BE2C (cell line): ENCODE measurements around the gene TBCEL.

ENCODE experiments used
- DNase-seq: peaks from one replicate; pipeline ENCODE4 v3.0.0-alpha.2; 2020
- H3K27me3 ChIP-seq: fragments of 250-450 bp; sonication (Bioruptor Pico); 2 replicates; pipeline ENCODE4 v1.5.1; 2020; ENCODE audit warnings: mild to moderate bottlenecking
- H3K36me3 ChIP-seq: fragments of 250-450 bp; sonication (Bioruptor Pico); 2 replicates; pipeline ENCODE4 v1.5.1; 2020; ENCODE audit warnings: mild to moderate bottlenecking
- H3K4me1 ChIP-seq: fragments of 250-450 bp; sonication (Bioruptor Pico); 2 replicates; pipeline ENCODE4 v1.5.1; 2020
- H3K4me3 ChIP-seq: 2 replicates; pipeline ENCODE4 v1.5.1; 2011; ENCODE audit warnings: low read depth, low read length
- H3K9me3 ChIP-seq: fragments of 250-450 bp; sonication (Bioruptor Pico); 2 replicates; pipeline ENCODE4 v1.5.1; 2020
- CTCF ChIP-seq: IDR thresholded peaks from 2 replicates; pipeline ENCODE4 v1.5.1; 2012; ENCODE audit warnings: mild to moderate bottlenecking, low read depth, low read length

TBCEL gene

GRCh38 chr11:121032546-121032945, 8.6 kb downstream of the TBCEL start:
- H3K9me3 ChIP-seq = no peaks in the 10 kb centered on the region
- H3K27me3 ChIP-seq = no peaks in the 10 kb centered on the region
- TF ChIP-seq CTCF = peak; percentile 28
- DNase-seq = no peak
- H3K36me3 ChIP-seq = no peaks in the 10 kb centered on the region
- no peaks in the 10 kb centered on the region for H3K4me1 ChIP-seq
- no peak overlapping the region for H3K4me3 ChIP-seq

GRCh38 chr11:121033635-121034034, 9.7 kb downstream of the TBCEL start:
- no peak overlapping the region for H3K4me3 ChIP-seq
- no peaks in the 10 kb centered on the region for H3K27me3 ChIP-seq
- DNase-seq = no peak
- H3K4me1 ChIP-seq = no peaks in the 10 kb centered on the region
- no peak for TF ChIP-seq CTCF
- no peaks in the 10 kb centered on the region for H3K9me3 ChIP-seq
- H3K36me3 ChIP-seq = no peaks in the 10 kb centered on the region

DNA sequence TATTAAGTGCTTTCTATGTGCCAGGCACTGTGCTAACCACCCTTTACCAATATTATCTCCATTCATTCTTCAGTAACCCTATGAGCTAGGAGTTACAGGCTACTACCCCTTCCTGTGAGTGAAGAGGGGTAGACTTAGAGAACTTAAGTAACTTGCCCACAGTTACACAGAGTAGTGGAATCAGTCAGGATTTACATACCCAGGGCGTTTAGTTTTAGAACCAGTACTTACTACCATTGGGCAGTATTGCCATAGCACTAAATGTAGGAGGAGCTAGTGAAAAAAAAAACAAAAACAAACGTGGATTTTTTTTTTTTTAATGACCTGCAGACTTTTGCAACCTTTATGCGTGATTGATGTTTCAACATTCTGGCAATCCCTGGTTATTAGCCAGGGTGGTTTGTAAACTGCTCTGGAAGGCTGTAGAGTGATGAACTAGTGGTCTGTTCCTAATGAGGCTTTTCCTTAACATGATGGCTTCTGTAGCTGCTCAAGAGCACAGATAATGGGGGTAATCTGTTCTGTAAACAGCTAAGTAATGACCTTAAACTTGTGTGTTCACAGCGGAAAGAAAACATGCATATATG, 11.4 kb downstream of the TBCEL start:
- DNase-seq = no peak
- H3K36me3 ChIP-seq = no peaks in the 10 kb centered on the region; the same call in 1 of the 2 replicates
- no peak for TF ChIP-seq CTCF
- H3K27me3 ChIP-seq = no peaks in the 10 kb centered on the region
- H3K4me1 ChIP-seq = no peaks in the 10 kb centered on the region
- H3K9me3 ChIP-seq = no peaks in the 10 kb centered on the region
- no peak overlapping the region for H3K4me3 ChIP-seq

DNA sequence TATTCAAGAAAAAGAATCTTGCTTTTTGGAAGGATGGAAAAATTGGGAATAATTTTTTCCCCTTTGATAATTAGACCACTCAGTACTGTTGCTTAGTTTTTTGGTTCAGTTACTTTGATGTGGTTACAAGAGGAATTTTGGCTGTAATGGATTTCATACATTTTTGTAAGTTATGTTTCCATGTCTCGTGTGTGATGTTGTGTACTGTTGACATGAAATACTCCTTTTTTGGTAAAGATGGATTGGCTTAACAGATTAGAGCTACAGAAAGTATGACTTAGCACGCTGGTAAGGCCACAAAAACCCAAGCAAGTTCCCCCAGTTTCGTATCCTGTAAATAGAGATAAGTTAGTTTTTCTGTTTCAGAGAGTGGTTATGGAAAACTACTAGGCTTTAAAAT, 11.9 kb downstream of the TBCEL start:
- Histone ChIP-seq H3K27me3 (no peaks in the 10 kb centered on the region), H3K4me1 (no peaks in the 10 kb centered on the region), H3K36me3 (no peaks in the 10 kb centered on the region; the same call in 1 of the 2 replicates), H3K9me3 (no peaks in the 10 kb centered on the region), H3K4me3 (no peak overlapping the region)
- DNase-seq = no peak
- no peak for TF ChIP-seq CTCF

DNA sequence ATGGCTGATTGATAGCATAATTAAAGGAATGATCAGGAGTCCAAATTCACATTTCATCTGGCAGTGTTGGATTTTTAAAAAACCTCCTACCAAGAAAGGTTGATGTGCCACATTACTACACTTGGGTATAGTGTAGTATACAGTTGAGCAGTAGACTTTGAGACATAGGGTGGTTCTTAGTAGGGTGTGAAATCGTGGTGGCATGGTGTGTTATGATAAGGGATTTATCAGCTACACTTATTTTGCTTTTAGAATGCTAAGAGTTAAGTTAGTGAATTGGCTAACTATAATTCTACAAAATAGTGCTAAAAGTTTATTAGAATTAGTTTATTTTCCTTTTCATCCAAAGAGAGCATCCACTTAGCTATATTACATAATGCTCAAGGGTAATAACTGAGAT, 13.1 kb downstream of the TBCEL start:
- no peak for DNase-seq
- TF ChIP-seq CTCF = no peak
- no peaks in the 10 kb centered on the region; the same call in 1 of the 2 replicates for H3K36me3 ChIP-seq
- no peak overlapping the region for H3K4me3 ChIP-seq
- no peaks in the 10 kb centered on the region for H3K9me3 ChIP-seq
- no peaks in the 10 kb centered on the region for H3K4me1 ChIP-seq
- H3K27me3 ChIP-seq = no peaks in the 10 kb centered on the region

DNA sequence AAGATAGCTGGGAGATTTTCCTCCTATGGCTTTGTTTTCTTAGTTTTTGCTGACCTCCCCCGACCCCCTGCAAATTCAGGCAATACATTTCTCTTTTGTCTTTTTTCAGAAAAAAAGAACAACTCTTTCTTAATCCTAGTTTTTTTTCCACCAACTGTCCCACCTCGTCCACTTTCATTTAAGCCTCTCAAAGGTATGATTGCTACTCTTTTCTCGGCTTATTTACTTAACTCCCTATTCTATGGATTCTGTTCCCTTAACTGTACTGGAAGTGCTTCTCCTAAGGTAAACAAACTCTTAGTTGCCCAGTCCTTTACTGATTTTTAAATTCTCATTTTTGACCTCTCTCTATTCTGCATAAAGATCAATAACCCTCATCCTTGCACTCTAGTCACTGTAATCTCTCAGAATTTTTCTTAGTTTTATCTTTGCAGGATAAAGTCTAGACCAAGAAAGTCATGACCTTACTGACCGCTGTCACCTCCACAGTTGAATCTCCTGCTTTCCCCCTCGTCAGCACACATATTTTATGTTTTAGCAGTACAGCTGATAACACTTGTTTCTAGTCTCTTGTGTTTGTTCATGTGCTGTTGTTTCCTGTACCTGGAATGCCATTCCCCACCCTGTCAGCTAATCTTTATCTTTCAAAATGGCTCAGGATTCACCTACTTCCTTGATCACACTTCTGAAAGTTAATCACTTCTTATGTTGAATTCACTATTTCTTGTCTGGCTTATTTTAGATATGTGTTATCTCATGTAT, 14.9 kb downstream of the TBCEL start:
- Histone ChIP-seq H3K27me3 (no peaks in the 10 kb centered on the region), H3K4me1 (no peaks in the 10 kb centered on the region; the same call in 1 of the 2 replicates), H3K4me3 (no peak overlapping the region), H3K36me3 (no peaks in the 10 kb centered on the region; the same call in 1 of the 2 replicates), H3K9me3 (no peaks in the 10 kb centered on the region)
- DNase-seq = no peak
- TF ChIP-seq CTCF = no peak
